ENCODE results near the gene SYNJ2. TPM values are rescaled to one million over a fixed set of nuclear protein-coding genes. Genes with fewer than 3 reads are reported as not detected.

Gene SYNJ2
- total and polyA plus RNA-seq, 7 donors = 2.6 to 30.2 (median 6.1) TPM

GRCh38 chr6:157982563-157983405 is 1.1 kb downstream of the SYNJ2 start:
- DNase-seq (no peak), ATAC-seq (no peak)
- Histone ChIP-seq H3K4me1 (peaks cover 11% of the 10 kb centered on the region), H3K27me3 (ENCODE audit: insufficient read depth in 3 of 3, low read length in 2 of 3) (no peaks in the 10 kb centered on the region), H3K27ac (peak overlapping the region; percentile 71), H3K9me3 (no peaks in the 10 kb centered on the region), H3K4me3 (peak overlapping the region; percentile 97), H3K36me3 (ENCODE audit: insufficient read depth in 1 of 2, low read depth in 1 of 2) (no peaks in the 10 kb centered on the region)
- WGBS, 3 donors = 58 to 72% (median 64%) methylated on average over 17 of the region's 17 CpGs
- intact Hi-C loops (cut with DNase I) = loop anchor here in 1 of 2 donors (2.0 to 5.0 kb wide), 2 partner anchors 60 to 88 kb away; no protein-coding TSS in a partner anchor
- no peak for TF ChIP-seq CTCF (IDR thresholded peaks at IDR 0.05)

- 92 to 95% (median 94%) methylated on average over 9 of the region's 9 CpGs for WGBS, 3 donors
- ATAC-seq (no peak), DNase-seq (no peak)
- Histone ChIP-seq H3K27ac (no peak overlapping the region), H3K4me1 (peaks cover 19% of the 10 kb centered on the region), H3K27me3 (ENCODE audit: insufficient read depth in 3 of 3, low read length in 2 of 3) (no peaks in the 10 kb centered on the region), H3K4me3 (no peak overlapping the region), H3K36me3 (ENCODE audit: insufficient read depth in 1 of 2, low read depth in 1 of 2) (no peaks in the 10 kb centered on the region), H3K9me3 (no peaks in the 10 kb centered on the region)
- TF ChIP-seq CTCF (IDR thresholded peaks at IDR 0.05) = no peak
- intact Hi-C loops (cut with DNase I) = loop anchor here in 1 of 2 donors (2.0 to 5.0 kb wide), 2 partner anchors 59 to 87 kb away; no protein-coding TSS in a partner anchor
Observed at GRCh38 chr6:157983406-157984119, 1.9 kb downstream of the SYNJ2 start.

- WGBS, 3 donors = 97 to 98% (median 98%) methylated on average over 4 of the region's 4 CpGs
- Histone ChIP-seq H3K27ac (no peak overlapping the region), H3K4me1 (peaks cover 24% of the 10 kb centered on the region)
Observed at GRCh38 chr6:157984128-157984527, 2.5 kb downstream of the SYNJ2 start.

GRCh38 chr6:157984686-157985225 is 3.1 kb downstream of the SYNJ2 start:
- no peaks in the 10 kb centered on the region for H3K36me3 ChIP-seq (ENCODE audit: insufficient read depth in 1 of 2, low read depth in 1 of 2)
- DNase-seq (no peak), ATAC-seq (no peak)
- H3K27ac ChIP-seq = no peak overlapping the region
- intact Hi-C loops (cut with DNase I) = loop anchor here (5.0 kb wide), 2 partner anchors 53 to 58 kb away; no protein-coding TSS in a partner anchor
- peaks cover 29% of the 10 kb centered on the region for H3K4me1 ChIP-seq
- 89 to 94% (median 90%) methylated on average over 14 of the region's 14 CpGs for WGBS, 3 donors
- H3K4me3 ChIP-seq = no peak overlapping the region
- TF ChIP-seq CTCF (IDR thresholded peaks at IDR 0.05) = no peak
- no peaks in the 10 kb centered on the region for H3K27me3 ChIP-seq (ENCODE audit: insufficient read depth in 3 of 3, low read length in 2 of 3)
- no peaks in the 10 kb centered on the region for H3K9me3 ChIP-seq

More at GRCh38 chr6:157984128-157984527, 2.5 kb downstream of the SYNJ2 start:
- intact Hi-C loops (cut with DNase I) = loop anchor here in 1 of 2 donors (5.0 kb wide), 1 partner anchor 58 kb away; no protein-coding TSS in a partner anchor
- TF ChIP-seq CTCF (IDR thresholded peaks at IDR 0.05) = no peak
- no peak for ATAC-seq
- Histone ChIP-seq H3K4me3 (no peak overlapping the region), H3K27me3 (ENCODE audit: insufficient read depth in 3 of 3, low read length in 2 of 3) (no peaks in the 10 kb centered on the region), H3K36me3 (ENCODE audit: insufficient read depth in 1 of 2, low read depth in 1 of 2) (no peaks in the 10 kb centered on the region), H3K9me3 (no peaks in the 10 kb centered on the region)
- no peak for DNase-seq
